Activated T-helper 1 cell treated with anti-CD3 and anti-CD28 coated beads, Interleukin-12 subunit alpha, Interleukin-12 subunit beta, Interleukin-2, Interleukin-4 antibody, amounts not matched to agents 30 ng/mL and 10 ng/mL and 1 ng/mL, durations not matched to agents 14 hours and 24 hours and 36 hours (primary cell): ENCODE measurements around the gene CCDC142. TPM values are rescaled to one million over a fixed set of nuclear protein-coding genes. Genes with fewer than 3 reads are reported as not detected.

Experiments used
- DNase-seq: peaks from one replicate; pipeline ENCODE4 v3.0.0; 2021; ENCODE audit warnings: low spot score
- H3K27ac Mint-ChIP-seq: one replicate; pipeline ENCODE4 v1.8.0; 2021; ENCODE audit warnings: mild to moderate bottlenecking, mixed read lengths
- H3K27me3 Mint-ChIP-seq: one replicate; pipeline ENCODE4 v1.8.0; 2022; ENCODE audit warnings: mild to moderate bottlenecking, moderate library complexity, mixed read lengths; ENCODE audit not compliant: insufficient read depth
- H3K36me3 Mint-ChIP-seq: one replicate; pipeline ENCODE4 v1.8.0; 2021; ENCODE audit warnings: low read depth, mixed read lengths
- H3K4me1 Mint-ChIP-seq: one replicate; pipeline ENCODE4 v1.8.0; 2021; ENCODE audit warnings: low read depth, mixed read lengths
- H3K4me3 Mint-ChIP-seq: one replicate; pipeline ENCODE4 v1.8.0; 2021; ENCODE audit warnings: mild to moderate bottlenecking, moderate library complexity, mixed read lengths
- H3K9me3 Mint-ChIP-seq: one replicate; pipeline ENCODE4 v1.8.0; 2021; ENCODE audit warnings: mixed read lengths
- intact Hi-C: fragments of 100-400 bp; cut with micrococcal nuclease; formaldehyde crosslinking; loops from one replicate; pipeline ENCODE4 v1.15.1; 2024
- total RNA-seq: library from RNA; stranded (reverse); gene quantifications from 2 replicates; pipeline ENCODE4 v1.2.3, GENCODE V29; 2022

The CCDC142 gene
- total RNA-seq, 1 donor from 2014 or later = 36.3 TPM

- peaks cover 7% of the 10 kb centered on the region for H3K27me3 Mint-ChIP-seq
- peaks cover 39% of the 10 kb centered on the region for H3K4me1 Mint-ChIP-seq
- H3K4me3 Mint-ChIP-seq = no peak overlapping the region
- no peaks in the 10 kb centered on the region for H3K9me3 Mint-ChIP-seq
- H3K27ac Mint-ChIP-seq = no peak overlapping the region
- no peak for DNase-seq
- intact Hi-C loops = no loop called here
- peaks cover 37% of the 10 kb centered on the region for H3K36me3 Mint-ChIP-seq
Observed at GRCh38 chr2:74524955-74525716, 42.3 kb upstream of the CCDC142 start.

- DNase-seq = no peak
- no peaks in the 10 kb centered on the region for H3K9me3 Mint-ChIP-seq
- no peak overlapping the region for H3K4me3 Mint-ChIP-seq
- intact Hi-C loops = no loop called here
- peaks cover 39% of the 10 kb centered on the region for H3K4me1 Mint-ChIP-seq
- H3K36me3 Mint-ChIP-seq = peaks cover 36% of the 10 kb centered on the region
- H3K27ac Mint-ChIP-seq = no peak overlapping the region
- peaks cover 9% of the 10 kb centered on the region for H3K27me3 Mint-ChIP-seq
Observed at GRCh38 chr2:74524005-74524404, 41.2 kb upstream of the CCDC142 start.

- Mint-ChIP-seq H3K36me3 (peaks cover 27% of the 10 kb centered on the region), H3K27me3 (peaks cover 24% of the 10 kb centered on the region), H3K9me3 (no peaks in the 10 kb centered on the region), H3K4me1 (peaks cover 27% of the 10 kb centered on the region), H3K27ac (no peak overlapping the region), H3K4me3 (no peak overlapping the region)
- intact Hi-C loops = no loop called here
- no peak for DNase-seq
Observed at GRCh38 chr2:74522516-74522915, 39.7 kb upstream of the CCDC142 start.

GRCh38 chr2:74516650-74517049, 33.9 kb upstream of the CCDC142 start:
- Mint-ChIP-seq H3K9me3 (no peaks in the 10 kb centered on the region), H3K27me3 (peaks cover 61% of the 10 kb centered on the region), H3K4me3 (peak overlapping the region; percentile 81), H3K27ac (no peak overlapping the region), H3K4me1 (peaks cover 16% of the 10 kb centered on the region), H3K36me3 (peaks cover 12% of the 10 kb centered on the region)
- intact Hi-C loops = loop anchor here (1.0 kb wide), 2 partner anchors 9 to 13 kb away; partner anchors contain the start of genes AUP1, HTRA2 and PCGF1
- DNase-seq = no peak

- Mint-ChIP-seq H3K9me3 (no peaks in the 10 kb centered on the region), H3K4me1 (peaks cover 16% of the 10 kb centered on the region), H3K27me3 (peaks cover 65% of the 10 kb centered on the region), H3K27ac (no peak overlapping the region), H3K4me3 (peak overlapping the region; percentile 81), H3K36me3 (peaks cover 12% of the 10 kb centered on the region)
- peak; percentile 72 for DNase-seq
- intact Hi-C loops = loop anchor here (1.0 kb wide), 2 partner anchors 9 to 13 kb away; partner anchors contain the start of genes AUP1, HTRA2 and PCGF1
Observed at GRCh38 chr2:74515981-74516633, 33.3 kb upstream of the CCDC142 start.

GRCh38 chr2:74515271-74515980, 32.6 kb upstream of the CCDC142 start:
- no peak for DNase-seq
- no peaks in the 10 kb centered on the region for H3K9me3 Mint-ChIP-seq
- intact Hi-C loops = no loop called here
- H3K27me3 Mint-ChIP-seq = peaks cover 66% of the 10 kb centered on the region
- H3K27ac Mint-ChIP-seq = peak overlapping the region; percentile 49
- peak overlapping the region; percentile 77 for H3K4me3 Mint-ChIP-seq
- peaks cover 16% of the 10 kb centered on the region for H3K4me1 Mint-ChIP-seq
- H3K36me3 Mint-ChIP-seq = peaks cover 12% of the 10 kb centered on the region

GRCh38 chr2:74514368-74515270, 31.8 kb upstream of the CCDC142 start, which contains the start of gene TLX2:
TSS of gene TLX2 (plus strand) at chr2:74514450. CDS start at chr2:74514807, 357 bp downstream.
- no peak for DNase-seq
- Mint-ChIP-seq H3K4me1 (peaks cover 16% of the 10 kb centered on the region), H3K4me3 (peak within 1 kb of the TSS; percentile 77), H3K27me3 (peaks cover 63% of the 10 kb centered on the region), H3K27ac (peak within 1 kb of the TSS; percentile 49), H3K9me3 (no peaks in the 10 kb centered on the region), H3K36me3 (peaks cover 10% of the 10 kb centered on the region)
- intact Hi-C loops = loop anchor here (1.0 kb wide), 1 partner anchor 16 kb away; no protein-coding TSS in a partner anchor

GRCh38 chr2:74513605-74514367, 31.0 kb upstream of the CCDC142 start:
- peak overlapping the region; percentile 66 for H3K4me3 Mint-ChIP-seq
- H3K27ac Mint-ChIP-seq = no peak overlapping the region
- no peaks in the 10 kb centered on the region for H3K9me3 Mint-ChIP-seq
- DNase-seq = peak; percentile 34
- peaks cover 10% of the 10 kb centered on the region for H3K36me3 Mint-ChIP-seq
- intact Hi-C loops = loop anchor here (1.0 kb wide), 1 partner anchor 15 kb away; no protein-coding TSS in a partner anchor
- peaks cover 60% of the 10 kb centered on the region for H3K27me3 Mint-ChIP-seq
- peaks cover 18% of the 10 kb centered on the region for H3K4me1 Mint-ChIP-seq

GRCh38 chr2:74512744-74513604, 30.2 kb upstream of the CCDC142 start:
- Mint-ChIP-seq H3K27me3 (peaks cover 52% of the 10 kb centered on the region), H3K36me3 (peaks cover 13% of the 10 kb centered on the region), H3K4me3 (peak overlapping the region; percentile 66), H3K4me1 (peaks cover 27% of the 10 kb centered on the region), H3K27ac (peak overlapping the region; percentile 52), H3K9me3 (no peaks in the 10 kb centered on the region)
- DNase-seq = no peak
- intact Hi-C loops = no loop called here

- H3K27ac Mint-ChIP-seq = no peak overlapping the region
- no peak overlapping the region for H3K4me3 Mint-ChIP-seq
- peaks cover 10% of the 10 kb centered on the region for H3K36me3 Mint-ChIP-seq
- H3K9me3 Mint-ChIP-seq = no peaks in the 10 kb centered on the region
- H3K27me3 Mint-ChIP-seq = peaks cover 37% of the 10 kb centered on the region
- no peak for DNase-seq
- intact Hi-C loops = no loop called here
- H3K4me1 Mint-ChIP-seq = peaks cover 34% of the 10 kb centered on the region
Observed at GRCh38 chr2:74511104-74511989, 28.5 kb upstream of the CCDC142 start.
